ENCODE results near the gene LHFPL3. TPM values are rescaled to one million over a fixed set of nuclear protein-coding genes. Genes with fewer than 3 reads are reported as not detected.

LHFPL3 gene
- total RNA-seq, 1 experiment from 2014 or later = not detected

GRCh38 chr7:104486931-104487330, 158.5 kb downstream of the LHFPL3 start:
- Histone ChIP-seq H3K4me3 (ENCODE audit: low read depth, low read length, poor library complexity, severe bottlenecking) (no peak overlapping the region), H3K4me1 (ENCODE audit: insufficient read depth, low read length, poor library complexity, severe bottlenecking) (no peaks in the 10 kb centered on the region), H3K27me3 (replicated peaks; ENCODE audit: insufficient read depth, low read depth, low read length, poor library complexity) (peaks cover 9% of the 10 kb centered on the region), H3K27ac (ENCODE audit: low read depth, low read length, poor library complexity, severe bottlenecking) (no peak overlapping the region), H3K9me3 (ENCODE audit: low read depth, low read length, poor library complexity, severe bottlenecking) (no peaks in the 10 kb centered on the region), H3K36me3 (ENCODE audit: insufficient read depth, low read length, poor library complexity, severe bottlenecking) (no peaks in the 10 kb centered on the region)
- TF ChIP-seq EZH2 (IDR thresholded peaks at IDR 0.05; ENCODE audit: borderline replicate concordance, low read depth, low read length, poor library complexity, severe bottlenecking) = no peak
- no peak for TF ChIP-seq CTCF (conservative IDR thresholded peaks at IDR 0.05; ENCODE audit: low read depth, low read length)
- DNase-seq (ENCODE audit: low spot score) = no peak
- no TSS peak for BruUV-seq (replicated peaks)
- intact Hi-C loops (cut with micrococcal nuclease; ENCODE audit: unreplicated experiment) = no loop called here
- ChIA-PET POLR2A (ENCODE audit: low non-redundant PET) (no interaction called here), CTCF (no interaction called here)

- TF ChIP-seq EZH2 (IDR thresholded peaks at IDR 0.05; ENCODE audit: borderline replicate concordance, low read depth, low read length, poor library complexity, severe bottlenecking) (no peak), CTCF (conservative IDR thresholded peaks at IDR 0.05; ENCODE audit: low read depth, low read length) (no peak)
- DNase-seq (ENCODE audit: low spot score) = no peak
- POLR2A ChIA-PET (ENCODE audit: low non-redundant PET) = no interaction called here
Observed at GRCh38 chr7:104487642-104488041, 159.2 kb downstream of the LHFPL3 start.

GRCh38 chr7:104497379-104497967, 169.1 kb downstream of the LHFPL3 start:
- CTCF ChIA-PET = no interaction called here
- Histone ChIP-seq H3K4me1 (ENCODE audit: insufficient read depth, low read length, poor library complexity, severe bottlenecking) (no peaks in the 10 kb centered on the region), H3K9me3 (ENCODE audit: low read depth, low read length, poor library complexity, severe bottlenecking) (no peaks in the 10 kb centered on the region), H3K36me3 (ENCODE audit: insufficient read depth, low read length, poor library complexity, severe bottlenecking) (no peaks in the 10 kb centered on the region), H3K4me3 (ENCODE audit: low read depth, low read length, poor library complexity, severe bottlenecking) (no peak overlapping the region), H3K27ac (ENCODE audit: low read depth, low read length, poor library complexity, severe bottlenecking) (no peak overlapping the region), H3K27me3 (replicated peaks; ENCODE audit: insufficient read depth, low read depth, low read length, poor library complexity) (peaks cover 5% of the 10 kb centered on the region)
- POLR2A ChIA-PET (ENCODE audit: low non-redundant PET) = no interaction called here
- intact Hi-C loops (cut with micrococcal nuclease; ENCODE audit: unreplicated experiment) = no loop called here
- BruUV-seq (replicated peaks) = no TSS peak
- DNase-seq (ENCODE audit: low spot score) = no peak
- TF ChIP-seq CTCF (conservative IDR thresholded peaks at IDR 0.05; ENCODE audit: low read depth, low read length) = no peak
- no peak for TF ChIP-seq EZH2 (IDR thresholded peaks at IDR 0.05; ENCODE audit: borderline replicate concordance, low read depth, low read length, poor library complexity, severe bottlenecking)

More at GRCh38 chr7:104487642-104488041, 159.2 kb downstream of the LHFPL3 start:
- Histone ChIP-seq H3K27ac (ENCODE audit: low read depth, low read length, poor library complexity, severe bottlenecking) (no peak overlapping the region), H3K4me1 (ENCODE audit: insufficient read depth, low read length, poor library complexity, severe bottlenecking) (no peaks in the 10 kb centered on the region), H3K9me3 (ENCODE audit: low read depth, low read length, poor library complexity, severe bottlenecking) (no peaks in the 10 kb centered on the region), H3K27me3 (replicated peaks; ENCODE audit: insufficient read depth, low read depth, low read length, poor library complexity) (peaks cover 14% of the 10 kb centered on the region), H3K4me3 (ENCODE audit: low read depth, low read length, poor library complexity, severe bottlenecking) (no peak overlapping the region), H3K36me3 (ENCODE audit: insufficient read depth, low read length, poor library complexity, severe bottlenecking) (no peaks in the 10 kb centered on the region)
- BruUV-seq (replicated peaks) = no TSS peak
- intact Hi-C loops (cut with micrococcal nuclease; ENCODE audit: unreplicated experiment) = no loop called here
- CTCF ChIA-PET = no interaction called here

Measured in A673 (cell line).